ENCODE measurements around the gene LIG4.
A peak's percentile ranks its signal among the peaks of the same experiment; 100 is the strongest.
"Not testable (repeated sequence)": the region's sequence is repeated elsewhere in the genome, so short reads cannot be mapped to it uniquely, and the experiment has no call there.

Gene LIG4

DNA sequence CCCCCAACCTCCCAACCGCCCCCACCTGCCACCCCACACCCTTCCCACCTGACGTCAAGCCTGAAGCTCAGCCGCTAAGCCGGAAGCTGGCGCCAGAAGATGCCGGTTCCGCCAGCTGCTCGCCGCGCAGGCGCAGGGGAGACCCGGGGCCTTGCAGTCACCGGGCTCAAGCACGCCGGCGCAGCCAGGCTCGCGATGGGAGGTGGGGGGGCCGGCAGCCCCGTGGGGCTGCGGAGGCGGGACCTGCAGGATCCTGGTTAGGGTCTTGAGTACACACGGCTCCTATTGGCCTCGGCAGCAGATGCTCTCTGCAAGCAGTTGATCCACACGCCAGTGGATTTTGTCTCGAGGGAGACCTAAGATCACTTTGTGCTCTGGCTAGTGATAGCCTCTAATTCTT is at the start of gene LIG4:
LIG4 (minus strand) TSS at position 101 of the 400 bp plus-strand sequence. CDS start 4,268 bp downstream, outside the sequence.
- peak; percentile 90 to 91 for DNase-seq

DNA sequence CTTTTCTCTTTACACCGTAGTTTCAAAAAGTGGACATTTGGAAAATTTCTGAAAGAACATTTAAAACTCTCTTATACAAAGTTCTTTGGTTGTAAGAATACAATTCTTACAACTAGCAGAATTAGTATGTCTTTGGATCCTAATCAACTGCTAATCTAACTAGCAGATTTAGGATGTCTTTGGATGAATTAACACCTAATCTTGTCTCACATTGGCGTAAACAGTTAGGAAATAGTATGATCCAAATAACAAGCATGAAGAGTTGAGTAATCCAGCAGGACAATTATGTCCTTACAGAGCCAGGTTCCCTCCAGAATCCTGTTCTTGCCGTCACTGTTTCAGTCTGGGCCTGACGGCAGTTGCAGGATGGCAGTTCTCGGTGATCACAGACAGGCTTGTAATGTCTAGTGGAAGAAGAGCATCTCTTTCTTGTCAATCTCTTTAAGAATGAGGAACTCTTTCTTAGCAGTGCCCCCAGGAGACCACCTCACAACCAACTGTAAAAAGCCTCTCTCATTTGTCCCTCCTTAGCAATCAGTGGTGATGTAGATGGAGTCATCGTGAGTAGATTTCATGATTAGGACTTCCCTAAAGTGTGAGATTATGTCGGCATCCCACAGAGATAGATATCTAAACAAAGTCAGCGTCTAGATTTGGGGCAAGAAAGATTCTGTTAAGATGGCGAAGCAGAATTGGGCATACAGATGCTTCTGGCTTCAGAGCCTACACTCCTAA is 48.5 kb upstream of the LIG4 start:
- no peak for DNase-seq

DNA sequence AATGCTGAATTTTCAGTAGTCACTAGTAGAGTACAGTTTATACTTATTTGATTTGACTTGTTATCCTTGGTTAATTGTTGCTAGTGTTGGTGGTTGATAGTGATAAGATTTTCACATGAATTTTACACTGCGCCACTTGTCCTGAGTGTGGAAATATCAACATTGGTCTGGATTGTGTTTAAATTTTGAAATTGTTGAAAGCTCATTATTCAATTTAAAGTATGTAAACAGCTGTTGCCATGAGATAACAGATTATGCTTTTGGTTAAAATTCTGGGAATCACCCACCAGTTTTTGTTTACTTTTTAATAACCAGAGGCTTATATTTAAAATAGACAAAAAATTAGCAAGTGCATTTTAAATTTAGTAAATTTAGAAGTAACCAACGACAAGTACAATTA is 41.9 kb upstream of the LIG4 start:
- no peak for DNase-seq

DNA sequence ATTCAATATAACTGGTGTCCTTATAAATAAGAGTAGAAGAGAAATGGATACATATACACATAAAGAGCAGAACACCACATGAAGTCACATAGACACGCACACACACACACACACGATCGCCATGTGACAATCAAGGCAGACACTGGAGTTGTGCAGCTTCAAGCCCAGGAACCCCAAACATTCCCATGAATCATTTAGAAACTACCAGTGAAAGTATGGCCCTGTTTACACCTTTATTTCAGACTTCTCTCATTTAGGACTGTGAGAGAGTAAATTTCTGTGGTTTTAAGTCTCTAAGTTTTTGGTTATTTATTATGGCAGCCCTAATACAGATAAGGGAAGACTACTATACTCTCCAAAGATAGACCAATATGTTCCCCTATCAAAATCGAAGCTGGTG is 33.8 kb upstream of the LIG4 start:
- DNase-seq, result no peak

DNA sequence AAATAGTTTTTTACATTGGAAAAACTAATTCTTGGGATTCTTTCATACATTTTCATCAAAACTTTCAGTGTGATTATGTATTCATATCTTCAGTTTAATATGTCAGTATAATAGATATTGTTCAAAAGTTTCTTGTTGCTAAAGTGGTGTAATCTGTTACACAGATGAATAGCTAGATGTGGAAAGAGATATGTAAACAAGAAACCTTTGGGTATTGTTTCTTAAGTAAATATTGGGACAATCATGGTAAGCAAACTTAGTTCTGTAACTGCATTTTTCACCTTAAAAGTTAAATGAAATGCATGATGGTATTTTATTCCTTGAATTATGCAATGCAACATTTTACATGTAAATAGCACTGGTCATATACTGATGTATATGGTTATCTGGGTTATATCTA is 15.0 kb upstream of the LIG4 start:
- DNase-seq, result no peak

DNA sequence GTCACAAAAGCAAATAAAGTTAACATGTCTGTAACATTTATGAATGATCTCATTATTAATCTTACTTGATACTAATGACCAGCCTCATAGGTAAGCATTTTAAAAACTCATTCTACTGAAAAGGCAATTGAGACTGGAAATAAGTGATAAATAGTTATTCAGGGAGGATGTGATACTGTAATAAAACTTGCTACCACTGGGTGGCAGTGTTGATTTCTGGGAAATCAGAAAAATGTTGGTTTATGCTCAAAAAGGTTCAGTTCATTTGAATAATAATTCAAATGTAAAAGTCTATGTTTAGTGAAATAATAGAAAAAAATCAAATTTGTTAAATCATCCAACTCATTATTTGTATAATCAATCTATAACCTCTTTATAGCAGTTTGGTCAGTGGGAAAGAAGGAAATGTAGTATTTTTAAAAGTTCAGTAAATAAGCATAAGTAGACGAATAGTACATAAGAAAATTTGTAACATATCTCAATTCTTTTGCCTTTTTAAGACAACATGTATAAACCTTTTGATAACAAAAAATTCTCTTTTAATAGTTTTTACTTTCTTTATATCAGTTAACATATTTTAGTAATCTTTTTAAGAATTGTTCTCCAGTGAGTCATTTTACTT is 12.4 kb upstream of the LIG4 start:
- DNase-seq, result peak in 1 of 2 donors; percentile 41

DNA sequence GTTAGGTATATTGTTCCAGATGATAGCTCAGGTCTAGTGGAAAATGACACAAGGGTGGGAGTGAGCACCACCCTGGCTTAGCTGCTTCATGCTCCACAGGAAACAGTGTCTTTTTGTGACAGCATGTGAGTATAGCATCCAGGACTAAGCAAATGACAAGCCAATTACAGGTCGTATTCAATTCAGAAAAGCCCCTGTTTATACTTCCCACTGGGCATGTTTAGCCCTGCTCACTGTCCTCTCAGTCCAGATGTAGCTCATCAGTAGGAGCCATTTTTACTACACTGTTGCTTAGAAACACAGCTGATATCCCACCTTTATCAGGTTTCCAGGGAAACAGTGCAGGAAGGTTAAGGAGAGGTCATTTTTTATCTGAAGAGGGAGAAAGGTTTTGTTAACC is 10.8 kb upstream of the LIG4 start:
- DNase-seq, result no peak

DNA sequence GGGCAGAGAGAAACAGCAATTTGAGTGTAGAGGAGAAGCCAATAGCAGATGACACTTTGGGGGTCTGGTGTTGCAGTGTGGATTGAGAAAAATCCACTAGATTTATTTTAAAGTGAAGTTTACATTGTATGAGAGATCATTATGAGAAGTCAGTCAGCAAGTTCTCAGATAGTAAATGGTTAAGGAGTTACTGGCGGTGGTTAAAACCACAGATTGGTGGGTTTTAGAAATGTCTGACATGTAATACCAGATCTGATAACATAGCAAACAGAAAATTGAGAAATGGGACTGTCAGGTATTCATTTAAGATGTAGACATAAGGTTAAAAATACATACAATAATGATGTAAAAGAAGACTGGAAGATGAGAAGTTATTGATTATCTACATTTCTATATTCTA is 10.1 kb upstream of the LIG4 start:
- no peak for DNase-seq

DNA sequence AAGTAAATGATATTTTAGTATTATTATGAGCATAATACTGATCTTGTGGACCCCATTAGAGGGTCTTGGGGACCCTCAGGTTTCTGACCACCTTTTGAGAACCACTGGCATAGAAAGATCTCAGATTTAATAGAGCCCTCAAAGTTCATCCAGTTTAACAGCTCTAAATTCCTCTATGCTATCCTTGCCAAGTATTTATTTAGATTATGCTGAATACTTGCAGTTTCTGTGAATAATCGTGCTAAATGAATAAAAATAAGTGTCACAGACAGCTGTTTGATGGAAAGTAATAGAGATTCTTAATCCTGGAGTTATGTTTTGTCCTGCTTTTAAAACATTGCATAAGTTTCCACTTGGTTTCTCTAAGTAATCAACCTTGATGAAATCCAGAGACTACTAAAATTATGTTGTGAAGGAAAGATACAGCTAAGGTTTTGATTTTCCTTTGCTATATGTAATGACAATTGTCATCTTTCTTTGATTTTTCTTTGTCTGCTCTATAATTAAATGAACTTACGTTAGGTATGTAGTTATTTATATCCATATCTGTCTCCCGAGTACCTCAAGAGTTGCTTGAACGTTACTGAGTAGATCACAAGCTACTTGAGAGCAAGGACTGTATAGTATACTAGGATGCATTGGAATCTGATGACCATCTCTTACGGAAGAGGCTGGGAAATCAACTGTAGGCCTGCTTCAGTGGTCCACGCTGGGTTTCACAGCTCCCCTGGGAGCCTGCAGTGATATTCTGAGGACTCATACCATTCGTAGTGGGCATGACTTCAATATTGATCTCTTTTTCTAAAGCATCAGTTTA is 8.6 kb upstream of the LIG4 start:
- no peak for DNase-seq

DNA sequence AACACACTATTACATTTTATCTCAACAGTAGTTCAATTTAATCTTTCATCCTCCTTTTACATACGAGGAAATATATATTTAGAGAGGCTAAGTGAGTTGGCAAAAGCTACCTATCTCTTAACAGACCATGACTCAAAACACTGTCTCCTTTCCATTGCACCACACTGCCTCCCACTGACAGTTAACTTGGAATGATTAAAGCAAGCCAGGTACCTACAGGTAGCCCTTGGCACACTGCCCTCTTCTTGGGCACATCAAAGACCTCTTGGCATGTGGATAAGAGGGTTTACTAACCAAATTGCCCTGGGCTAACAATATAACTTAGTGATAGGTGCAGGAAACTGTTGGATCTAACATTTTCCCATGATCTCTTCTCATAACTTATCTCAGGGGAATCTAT is 4.7 kb upstream of the LIG4 start:
- DNase-seq, result peak in 1 of 2 donors; percentile 25

DNA sequence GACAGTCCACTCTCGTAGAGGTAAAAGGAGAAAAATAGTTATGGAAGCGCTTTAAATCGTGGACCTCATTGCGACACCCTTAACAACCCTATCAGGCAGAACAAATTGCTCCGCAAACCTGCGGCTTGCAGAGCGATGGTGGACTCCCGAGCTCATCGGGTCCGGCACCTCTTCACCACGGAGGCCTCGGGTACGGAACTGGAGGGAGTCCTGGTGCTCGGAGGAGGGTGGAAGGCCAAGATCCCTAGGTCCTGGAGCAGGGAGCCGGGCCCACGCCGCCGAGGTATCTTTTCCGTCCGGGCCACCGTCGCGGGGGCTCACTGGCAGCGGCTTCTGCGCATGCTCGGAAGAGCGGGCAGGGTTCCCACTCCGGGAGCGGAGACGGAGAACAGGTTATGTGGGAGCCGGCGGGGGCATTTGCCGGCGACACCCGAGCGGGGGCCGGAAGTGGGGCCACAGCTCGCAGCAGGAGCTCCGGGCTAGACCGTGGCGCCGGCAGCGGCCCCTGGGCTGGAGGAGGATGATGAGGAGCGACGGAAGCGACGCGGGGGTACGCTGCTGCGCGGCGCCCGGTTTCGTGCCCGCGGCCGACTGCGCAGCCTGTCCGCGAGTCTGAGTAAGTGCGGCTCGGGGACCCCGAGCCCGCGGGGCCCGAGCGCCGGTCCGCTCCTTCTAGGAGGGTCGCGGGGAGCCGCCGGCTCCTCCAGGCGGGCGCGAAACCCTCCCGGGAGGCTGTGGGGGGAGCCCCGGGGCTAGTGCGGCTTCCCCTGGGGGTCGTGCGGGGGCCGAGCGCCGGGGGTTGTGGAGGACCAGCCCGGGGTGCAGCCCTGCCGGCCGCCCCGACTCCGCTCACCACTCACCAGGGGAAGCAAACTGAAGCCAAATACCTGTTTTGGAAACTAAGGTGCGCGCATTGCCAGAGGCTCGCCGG is 3.0 kb upstream of the LIG4 start, which contains the start of gene ABHD13:
ABHD13 (plus strand) TSS at position 349 of the 931 bp plus-strand sequence. CDS start 10,827 bp downstream, outside the sequence.
- DNase-seq, result peak; percentile 90 to 92

DNA sequence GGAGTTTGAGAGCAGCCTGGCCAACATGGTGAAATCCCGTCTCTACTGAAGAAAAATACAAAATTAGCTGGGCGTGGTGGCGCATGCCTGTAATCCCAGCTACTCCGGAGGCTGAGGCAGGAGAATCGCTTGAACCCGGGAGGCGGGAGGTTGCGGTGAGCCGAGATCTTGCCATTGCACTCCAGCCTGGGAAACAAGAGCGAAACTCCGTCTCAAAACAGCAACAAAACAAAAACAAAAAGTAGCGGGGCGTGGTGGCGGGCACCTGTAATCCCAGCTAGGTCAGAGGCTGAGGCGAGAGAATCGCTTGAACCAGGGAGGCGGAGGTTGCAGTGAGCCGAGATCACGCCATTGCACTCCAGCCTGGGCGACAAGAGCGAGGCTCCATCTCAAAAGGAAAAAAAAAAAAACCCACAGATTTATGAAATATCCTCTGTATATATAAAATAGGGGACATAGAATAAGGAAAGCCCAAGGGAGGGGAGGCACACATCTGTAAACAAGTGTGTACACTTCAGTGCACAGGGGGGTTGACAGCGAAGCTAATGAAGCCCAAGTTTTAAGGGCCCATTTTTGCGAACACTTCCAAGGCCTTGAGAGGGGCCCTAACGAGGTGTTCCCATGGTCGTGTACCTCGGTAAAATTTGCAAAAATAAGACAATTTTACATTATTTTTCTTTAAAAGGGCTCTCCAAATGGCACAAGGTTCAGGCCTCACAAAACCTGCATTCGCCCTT is 2.1 kb upstream of the LIG4 start:
- not testable (repeated sequence) for DNase-seq

DNA sequence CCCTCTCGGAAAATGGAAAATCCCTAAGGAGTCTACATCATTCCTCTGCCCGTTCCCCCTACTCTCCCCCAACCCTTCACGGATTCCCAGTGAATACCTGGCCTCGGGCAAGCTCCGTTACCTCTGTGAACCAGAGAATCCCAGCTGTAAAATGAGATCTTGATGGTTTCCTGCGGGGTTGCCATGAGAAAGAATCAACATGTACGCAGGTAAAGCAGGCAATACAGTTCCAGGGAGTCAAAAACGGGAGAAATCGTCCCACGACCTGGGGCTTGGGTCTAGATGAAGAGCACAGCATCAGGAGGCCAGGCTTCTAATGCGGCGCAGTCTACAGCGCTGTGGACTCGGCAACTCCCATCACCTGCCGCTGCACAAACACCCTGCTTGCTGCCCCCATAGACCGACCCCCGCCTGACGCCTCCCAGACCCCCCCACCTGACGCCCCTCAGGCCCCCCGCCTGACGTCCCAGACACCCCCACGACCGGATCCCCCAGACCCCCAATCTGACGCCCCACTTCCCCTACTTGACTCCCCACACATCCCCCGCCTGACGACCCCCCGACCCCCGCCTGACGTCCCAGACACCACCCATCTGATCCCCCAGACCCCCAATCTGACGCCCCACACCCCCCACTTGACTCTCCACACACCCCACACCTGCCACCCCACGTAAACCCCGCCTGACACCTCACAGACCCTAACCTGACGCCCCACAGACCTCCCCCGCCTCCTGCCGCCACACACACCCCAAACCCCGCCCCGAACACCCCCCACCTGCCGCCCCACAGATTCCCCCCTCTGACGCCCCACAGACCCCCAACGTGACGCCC is 680 bp downstream of the LIG4 start:
- DNase-seq, result no peak

DNA sequence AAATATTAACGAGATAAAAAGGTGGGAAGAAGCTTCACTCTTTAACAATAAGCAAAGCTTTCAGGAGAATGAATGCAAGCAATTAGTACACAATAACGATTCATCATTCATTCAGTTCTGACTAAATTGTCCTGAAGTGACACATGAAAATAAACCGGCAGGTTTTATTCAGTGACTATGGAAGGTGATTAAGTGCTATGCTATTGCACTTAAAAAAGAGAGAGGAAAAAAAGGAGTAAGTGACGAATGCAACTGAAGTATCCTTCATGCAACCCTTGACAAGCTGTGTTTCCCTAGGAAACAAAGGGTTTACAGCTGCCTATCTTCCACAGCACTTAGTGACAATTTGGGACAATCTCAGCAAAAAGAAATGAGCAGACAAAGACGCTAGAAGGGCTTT is 1.4 kb downstream of the LIG4 start:
- no peak for DNase-seq

DNA sequence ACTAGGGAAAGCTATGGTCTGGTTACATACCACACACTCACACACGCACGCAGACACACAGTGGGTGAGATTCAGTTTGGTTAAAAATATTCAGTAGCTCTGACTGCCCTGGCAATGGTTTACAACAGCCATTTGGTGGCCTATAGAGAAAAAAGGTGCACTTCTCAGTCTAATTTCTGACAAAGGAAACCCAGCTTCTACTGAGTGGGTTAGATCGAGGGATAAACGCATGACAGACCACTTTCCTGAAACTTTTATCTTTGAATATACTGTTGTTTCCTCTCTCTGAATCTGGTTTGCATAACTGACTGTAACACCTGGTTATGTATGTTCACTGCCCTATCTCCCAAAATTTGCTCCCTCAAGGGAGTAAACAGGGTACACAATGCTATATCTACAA is 2.5 kb downstream of the LIG4 start:
- no peak for DNase-seq

DNA sequence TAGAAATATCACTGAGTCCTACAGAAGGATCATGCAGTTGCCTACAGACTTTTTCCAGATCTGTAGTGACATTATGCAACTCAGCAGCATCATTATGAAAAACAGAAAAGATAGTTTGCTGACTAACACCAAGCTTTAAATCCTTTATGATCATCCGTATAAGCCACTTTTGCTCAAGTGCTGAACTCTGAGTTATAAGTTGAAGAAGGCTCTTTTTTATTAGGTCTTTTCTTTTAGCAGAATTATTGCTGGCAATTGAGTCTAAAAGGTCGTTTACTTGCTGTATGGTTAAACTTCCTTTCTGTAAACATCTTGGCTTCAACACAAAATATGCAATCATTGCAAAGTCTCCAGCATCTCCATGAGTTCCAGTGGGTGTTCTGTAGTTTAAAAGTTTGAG is 4.8 kb downstream of the LIG4 start:
- no peak for DNase-seq

DNA sequence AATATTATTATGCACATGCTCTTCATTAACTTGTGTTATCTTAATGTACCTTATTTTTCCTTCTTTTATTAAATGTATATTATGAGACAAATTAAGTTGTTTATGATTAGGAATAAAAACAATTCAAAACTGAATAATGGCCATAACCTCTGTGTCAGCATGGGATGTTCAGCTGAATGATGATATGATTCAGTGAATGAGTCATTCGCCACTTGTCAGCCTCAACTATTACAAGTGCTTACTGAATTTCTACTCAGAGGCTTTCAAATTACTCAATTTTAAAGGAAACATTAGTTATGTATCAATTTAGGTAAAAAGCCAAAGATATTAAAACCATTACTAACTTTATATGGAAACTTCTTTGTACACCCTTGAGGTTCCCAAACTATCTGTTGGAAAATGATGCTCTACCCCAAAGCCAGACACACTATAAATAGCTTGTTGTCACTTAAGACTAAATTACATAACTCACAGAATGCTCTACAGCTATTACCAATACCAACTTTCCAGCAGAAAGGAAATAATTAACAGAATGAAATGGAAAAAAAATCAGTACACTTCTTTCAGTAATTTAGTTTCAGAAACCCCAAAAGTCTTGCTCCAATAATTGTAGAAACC is 14.4 kb downstream of the LIG4 start:
- no peak for DNase-seq

DNA sequence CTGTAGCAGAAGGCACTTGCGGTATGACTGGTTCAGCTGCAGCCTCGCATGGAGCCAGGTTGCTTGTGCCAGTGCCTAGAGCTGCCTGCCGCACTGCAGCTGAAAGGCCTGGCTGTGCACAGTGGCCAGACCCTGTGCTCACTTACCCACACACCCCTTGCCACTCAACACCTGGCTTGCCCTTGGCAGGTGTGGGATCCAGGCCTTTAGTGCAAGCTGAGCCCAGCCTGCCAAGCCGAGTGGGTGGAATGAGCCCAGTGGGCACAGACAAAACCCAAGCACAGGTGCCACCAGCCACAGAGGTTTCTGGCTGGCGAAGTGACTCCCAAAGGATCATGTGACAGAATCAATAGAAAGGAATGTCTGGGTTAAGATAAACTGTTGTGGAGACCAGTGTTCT is 19.5 kb downstream of the LIG4 start:
- DNase-seq, result no peak

DNA sequence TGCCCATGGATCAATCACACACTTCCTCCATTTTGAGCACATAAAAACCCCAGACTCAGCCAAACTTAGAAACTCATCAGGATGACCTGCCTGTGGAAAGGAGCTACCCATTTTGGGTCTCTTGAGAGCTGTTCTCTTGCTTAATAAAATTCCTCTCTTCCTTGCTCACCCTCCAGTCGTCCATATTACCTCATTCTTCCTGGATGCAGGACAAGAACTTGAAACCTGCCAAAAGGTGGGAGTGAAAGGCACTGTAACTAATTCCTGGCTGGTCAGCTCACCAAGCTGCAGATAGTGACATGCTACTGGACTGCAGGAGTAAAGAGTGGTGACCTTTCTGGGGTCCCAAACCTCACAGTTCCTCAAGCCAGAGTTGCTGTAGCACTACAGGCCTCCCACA is 20.2 kb downstream of the LIG4 start:
- DNase-seq, result no peak

DNA sequence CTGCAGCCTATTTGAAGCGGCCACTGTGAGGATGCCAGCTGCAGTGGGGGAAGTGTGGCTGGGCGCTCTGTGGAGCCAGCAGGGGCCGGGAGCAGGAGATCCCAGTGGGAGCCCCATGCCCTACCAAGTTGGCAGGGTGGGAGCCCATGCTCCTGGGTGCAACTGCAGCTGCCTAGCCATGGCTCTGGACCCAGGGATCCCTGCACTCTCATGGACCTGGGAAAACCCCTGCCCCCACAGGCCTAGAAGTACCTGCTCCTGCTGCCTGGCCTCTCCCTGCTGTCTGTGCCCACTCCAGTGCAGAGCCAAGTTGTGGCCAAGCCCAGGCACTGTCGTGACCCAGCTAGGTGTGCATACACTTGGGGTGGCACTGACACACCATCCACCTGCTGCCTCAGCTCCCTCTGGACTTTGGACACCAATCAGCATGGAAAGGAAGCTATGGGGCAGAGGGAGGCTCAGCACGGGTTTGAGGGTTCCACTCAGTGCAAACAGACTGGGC is 20.9 kb downstream of the LIG4 start:
- no peak for DNase-seq
